HG02610 (cell line): ENCODE measurements around the gene DOK6.

ENCODE experiments used
- ATAC-seq: cut with Tn5 transposase; IDR thresholded peaks from one replicate; pipeline ENCODE4 v1.9.1; 2021; ENCODE audit warnings: mild to moderate bottlenecking, moderate library complexity; ENCODE audit not compliant: unreplicated experiment

The DOK6 gene

GRCh38 chr18:69432847-69433246 lies 32.2 kb downstream of the DOK6 start:
- no peak for ATAC-seq

- ATAC-seq = no peak
These were observed 34.3 kb downstream of the DOK6 start for GRCh38 chr18:69435000-69435399.

- ATAC-seq = no peak
These were observed 43.5 kb downstream of the DOK6 start for GRCh38 chr18:69444221-69444620.

GRCh38 chr18:69447886-69448285 lies 47.2 kb downstream of the DOK6 start:
- ATAC-seq = no peak

GRCh38 chr18:69455125-69455524 lies 54.4 kb downstream of the DOK6 start:
- no peak for ATAC-seq

- no peak for ATAC-seq
These were observed 68.8 kb downstream of the DOK6 start for GRCh38 chr18:69469444-69469919.

GRCh38 chr18:69480460-69480859 lies 79.8 kb downstream of the DOK6 start:
- no peak for ATAC-seq

GRCh38 chr18:69483574-69483973 lies 82.9 kb downstream of the DOK6 start:
- ATAC-seq = no peak

GRCh38 chr18:69484699-69485396 lies 84.2 kb downstream of the DOK6 start:
- ATAC-seq = no peak

GRCh38 chr18:69487488-69488394 lies 87.1 kb downstream of the DOK6 start:
- ATAC-seq = no peak

GRCh38 chr18:69490072-69490471 lies 89.4 kb downstream of the DOK6 start:
- no peak for ATAC-seq

GRCh38 chr18:69490813-69491212 lies 90.1 kb downstream of the DOK6 start:
- ATAC-seq = no peak

- ATAC-seq = no peak
These were observed 90.9 kb downstream of the DOK6 start for GRCh38 chr18:69491576-69491975.

GRCh38 chr18:69492861-69493260 lies 92.2 kb downstream of the DOK6 start:
- ATAC-seq = no peak

GRCh38 chr18:69494841-69495240 lies 94.2 kb downstream of the DOK6 start:
- no peak for ATAC-seq

GRCh38 chr18:69495338-69495737 lies 94.7 kb downstream of the DOK6 start:
- ATAC-seq = no peak

GRCh38 chr18:69495841-69496533 lies 95.3 kb downstream of the DOK6 start:
- ATAC-seq = no peak

- ATAC-seq = no peak
These were observed 118.3 kb downstream of the DOK6 start for GRCh38 chr18:69518989-69519388.

- ATAC-seq = no peak
These were observed 122.9 kb downstream of the DOK6 start for GRCh38 chr18:69523582-69523981.

- ATAC-seq = no peak
These were observed 127.7 kb downstream of the DOK6 start for GRCh38 chr18:69528435-69528834.

- ATAC-seq = no peak
These were observed 128.5 kb downstream of the DOK6 start for GRCh38 chr18:69529151-69529550.
